K562 (cell line): ENCODE results near the gene SLTM. TPM values are rescaled to one million over a fixed set of nuclear protein-coding genes. Genes with fewer than 3 reads are reported as not detected.
A peak's percentile ranks its signal among the peaks of the same experiment; 100 is the strongest.

Source experiments
- ATAC-seq: fragments of 200-7000 bp; cut with Tn5 transposase; 3 replicates; pipeline ENCODE4 v1.9.1; 2020; ENCODE audit warnings: moderate library complexity
- BruUV-seq: library from RNA; stranded (reverse); fragments of 400-500 nt; replicated peaks from 2 replicates; lab custom pipeline; 2021; lab: Mats Ljungman, UMichigan
- CTCF ChIA-PET: fragments of 300-600 bp; formaldehyde crosslinking; extraction: SDS; loops from one replicate; lab custom pipeline; 2021; ENCODE audit warnings: low intra/inter-chr PET ratio; lab: Yijun Ruan, JAX
- POLR2A ChIA-PET: fragments of 300-600, 350-650 bp; sonication (Branson Sonifier 250); formaldehyde crosslinking; extraction: SDS; loops from one replicate; lab custom pipeline; 2021; ENCODE audit warnings: antibody characterized with exemption, inconsistent platforms; lab: Yijun Ruan, JAX
- DNase-seq, 4 experiments: peaks; one replicate each; pipeline versions ENCODE4 v3.0.0 to v3.0.0-alpha.2; 2011 to 2018; ENCODE audit warnings: low spot score in 3 of 4, mixed read lengths in 3 of 4; ENCODE audit errors: extremely low read depth in 1 of 4
- FAIRE-seq: peaks from 2 replicates; lab custom pipeline; 2011; peaks lifted over from hg19 to GRCh38; lab: Jason Lieb, UNC
- H2AFZ ChIP-seq: 2 replicates; pipeline ENCODE4 v1.6.0; 2011; ENCODE audit warnings: low read depth, low read length, control low read depth, inconsistent platforms
- H3K27ac ChIP-seq: fragments of 200-600 bp; 3 replicates; pipeline ENCODE4 v1.8.0; 2011; ENCODE audit warnings: low read depth, mild to moderate bottlenecking, control low read depth, inconsistent platforms, low read length, moderate library complexity, mixed read lengths; ENCODE audit errors: extremely low read depth
- H3K27me3 ChIP-seq, 2 experiments: fragments of 300-600 bp in 1 of 2; 2 replicates in 1 of 2; 3 replicates in 1 of 2; pipeline versions ENCODE4 v1.6.0 to v1.8.0; 2011; ENCODE audit warnings: inconsistent platforms in 2 of 2, low read length in 2 of 2, mild to moderate bottlenecking in 1 of 2, mixed read lengths in 1 of 2, moderate library complexity in 1 of 2; ENCODE audit not compliant: control insufficient read depth in 2 of 2, insufficient read depth in 2 of 2
- H3K36me3 ChIP-seq: fragments of 300-600 bp; 3 replicates; pipeline ENCODE4 v1.8.0; 2011; ENCODE audit warnings: mild to moderate bottlenecking, low read length, inconsistent platforms; ENCODE audit not compliant: control insufficient read depth, insufficient read depth
- H3K4me1 ChIP-seq, 2 experiments: fragments of 200-600 bp in 1 of 2; replicated peaks in 1 of 2; 2 replicates in 1 of 2; 3 replicates in 1 of 2; pipeline versions ENCODE4 v1.5.1 to v1.8.0; 2011; ENCODE audit warnings: inconsistent platforms in 2 of 2, low read length in 2 of 2, mild to moderate bottlenecking in 1 of 2, mixed read lengths in 1 of 2, moderate library complexity in 1 of 2; ENCODE audit not compliant: control insufficient read depth in 2 of 2, insufficient read depth in 2 of 2
- H3K4me2 ChIP-seq: 2 replicates; pipeline ENCODE4 v1.6.1; 2011; ENCODE audit warnings: low read length, control low read depth, inconsistent platforms, mixed read lengths; ENCODE audit not compliant: insufficient read depth
- H3K4me3 ChIP-seq: fragments of 200-600 bp; sonication (generic), shearing (Covaris generic); 2 replicates; pipeline ENCODE4 v1.5.1; 2016; ENCODE audit warnings: control low read depth, inconsistent platforms
- H3K79me2 ChIP-seq: fragments of 200-600 bp; 3 replicates; pipeline ENCODE4 v1.8.0; 2011; ENCODE audit warnings: low read length, inconsistent platforms; ENCODE audit not compliant: control insufficient read depth, insufficient read depth
- H3K9ac ChIP-seq, 2 experiments: 2 replicates each; pipeline versions ENCODE4 v1.6.0 to v1.6.1; 2011; ENCODE audit warnings: low read depth in 2 of 2, low read length in 2 of 2, control low read depth in 1 of 2, inconsistent platforms in 1 of 2, mild to moderate bottlenecking in 1 of 2, mixed read lengths in 1 of 2; ENCODE audit not compliant: insufficient read depth in 1 of 2
- H3K9me1 ChIP-seq: one replicate; pipeline ENCODE4 v1.6.0; 2011; ENCODE audit warnings: inconsistent platforms, mild to moderate bottlenecking, low read length, moderate library complexity; ENCODE audit not compliant: control insufficient read depth, insufficient read depth
- H3K9me3 ChIP-seq: replicated peaks from 2 replicates; pipeline ENCODE4 v1.5.1; 2011; ENCODE audit warnings: low read depth, low read length, inconsistent platforms; ENCODE audit not compliant: control insufficient read depth, insufficient read depth
- H4K20me1 ChIP-seq: replicated peaks from 2 replicates; pipeline ENCODE4 v1.6.1; 2011; ENCODE audit warnings: low read length, inconsistent platforms, mixed read lengths; ENCODE audit not compliant: control insufficient read depth, insufficient read depth
- ARID1B ChIP-seq: fragments of 450-650 bp; IDR thresholded peaks from 2 replicates; pipeline ENCODE4 v1.6.1; 2016; ENCODE audit warnings: antibody characterized with exemption, mild to moderate bottlenecking, inconsistent platforms
- C11orf30 ChIP-seq: fragments of 450-650 bp; IDR thresholded peaks from 2 replicates; pipeline ENCODE4 v1.6.1; 2016; ENCODE audit warnings: low read depth, mild to moderate bottlenecking
- CBFA2T2 ChIP-seq: fragments of 450-650 bp; conservative IDR thresholded peaks from 2 replicates; pipeline ENCODE4 v1.6.1; 2017; ENCODE audit warnings: mild to moderate bottlenecking
- CBFA2T3 ChIP-seq: fragments of 450-650 bp; IDR thresholded peaks from 2 replicates; pipeline ENCODE4 v1.6.1; 2017
- DPF2 ChIP-seq: fragments of 450-650 bp; IDR thresholded peaks from 2 replicates; pipeline ENCODE4 v1.6.1; 2016
- HMGN3 ChIP-seq: IDR thresholded peaks from 2 replicates; pipeline ENCODE4 v1.6.1; 2011; ENCODE audit warnings: borderline replicate concordance, low read depth, mild to moderate bottlenecking, mixed read lengths, low read length; ENCODE audit not compliant: insufficient read length; ENCODE audit errors: extremely low read depth
- NCOR1 ChIP-seq: fragments of 450-650 bp; IDR thresholded peaks from 2 replicates; pipeline ENCODE4 v1.6.1; 2016; ENCODE audit warnings: mild to moderate bottlenecking, moderate library complexity
- NFXL1 ChIP-seq: fragments of 450-650 bp; formaldehyde crosslinking; IDR thresholded peaks from 2 replicates; pipeline ENCODE4 v1.4.0; 2021; ENCODE audit warnings: mild to moderate bottlenecking
- RAD21 ChIP-seq, 2 experiments: fragments of 250-450 bp in 1 of 2; fragments of 450-650 bp in 1 of 2; sonication (Bioruptor Pico) in 1 of 2; formaldehyde crosslinking in 1 of 2; IDR thresholded peaks in 1 of 2; conservative IDR thresholded peaks in 1 of 2; 2 replicates each; pipeline versions ENCODE4 v1.4.0 to v1.8.0; 2020 to 2022; ENCODE audit warnings: mild to moderate bottlenecking in 2 of 2, moderate library complexity in 1 of 2
- SMARCA4 ChIP-seq: fragments of 450-650 bp; IDR thresholded peaks from 2 replicates; pipeline ENCODE4 v1.6.1; 2016
- TAL1 ChIP-seq: fragments of 450-650 bp; IDR thresholded peaks from 2 replicates; pipeline ENCODE4 v1.6.1; 2016; ENCODE audit warnings: mild to moderate bottlenecking
- TCF3 ChIP-seq: sonication (generic); formaldehyde crosslinking; IDR thresholded peaks from 2 replicates; pipeline ENCODE4 v1.4.0; 2020; ENCODE audit warnings: mild to moderate bottlenecking, missing genetic modification reagents
- TEAD4 ChIP-seq, 2 experiments: sonication (generic) in 1 of 2; formaldehyde crosslinking in 1 of 2; IDR thresholded peaks; 2 replicates each; pipeline versions ENCODE4 v1.6.1 to v1.8.0; 2012 to 2022; ENCODE audit warnings: borderline replicate concordance in 1 of 2, inconsistent platforms in 1 of 2, low read length in 1 of 2, mild to moderate bottlenecking in 1 of 2, missing genetic modification reagents in 1 of 2
- ZEB2 ChIP-seq: fragments of 450-650 bp; IDR thresholded peaks from 2 replicates; pipeline ENCODE4 v1.6.1; 2016
- ZNF212 ChIP-seq: fragments of 450-650 bp; formaldehyde crosslinking; IDR thresholded peaks from 2 replicates; pipeline ENCODE4 v1.4.0; 2020; ENCODE audit warnings: mild to moderate bottlenecking
- ZNF699 ChIP-seq: fragments of 250-450 bp; sonication (Bioruptor Pico); IDR thresholded peaks from 2 replicates; pipeline ENCODE4 v1.8.0; 2021; ENCODE audit warnings: mild to moderate bottlenecking, moderate library complexity; ENCODE audit not compliant: insufficient replicate concordance
- WGBS: fragments of 100-300 bp; shearing (Covaris generic); methylation state at CpG from one replicate; pipeline ENCODE4 v1.1.6; 2016; ENCODE audit warnings: low coverage, mixed read lengths; ENCODE audit not compliant: insufficient coverage; ENCODE audit errors: missing lambda C conversion rate; 5-methylcytosine and 5-hydroxymethylcytosine counted together
- in situ Hi-C: fragments of 300-500 bp; cut with MboI; formaldehyde crosslinking; loops from 4 replicates; pipeline ENCODE4 v1.15.0; 2018; ENCODE audit warnings: inconsistent platforms, mixed read lengths
- intact Hi-C: fragments of 100-400 bp; cut with micrococcal nuclease; formaldehyde crosslinking; loops from 2 replicates; pipeline ENCODE4 v1.14.2; 2022
- polyA plus RNA-seq, 8 experiments: library from polyadenylated mRNA; depleted of rRNA in 4 of 8; stranded (reverse) in 5 of 8; unstranded in 3 of 8; fragments of >200 nt; fragmentation: Nextera tagmentation in 2 of 8; fragmentation: Illumina TruSeq in 1 of 8; extraction: Ambion mirVana in 2 of 8; extraction: Trizol in 1 of 8; gene quantifications; 2 replicates each; pipeline versions ENCODE4 v1.2.1 to v1.2.3, GENCODE V29; 2011 to 2014; ENCODE audit warnings: inconsistent platforms in 1 of 8, missing spikeins in 1 of 8
- total RNA-seq, 7 experiments: library from RNA; depleted of rRNA in 6 of 7; stranded (reverse); fragments of >200 nt in 6 of 7; fragmentation: Illumina TruSeq in 2 of 7; extraction: Trizol in 2 of 7; gene quantifications; 2 replicates each; pipeline versions ENCODE4 v1.2.1 to v1.2.3, GENCODE V29; 2011 to 2021; ENCODE audit warnings: low replicate concordance in 1 of 7
- TF ChIP-seq, protein P1 (sequence below): fragments of 450-650 bp; conservative IDR thresholded peaks from 2 replicates; pipeline ENCODE4 v1.6.1; 2016; ENCODE audit warnings: missing genetic modification characterization, low read depth, mild to moderate bottlenecking, missing compliant biosample characterization, moderate library complexity
- TF ChIP-seq, protein P2 (sequence below): conservative IDR thresholded peaks from 2 replicates; pipeline ENCODE4 v1.6.1; 2011; ENCODE audit warnings: low read depth, mild to moderate bottlenecking, low read length; ENCODE audit not compliant: control insufficient read depth

Gene SLTM
- total and polyA plus RNA-seq, 9 of the 15 experiments (the other 6 are each of a cell fraction or from before 2014, with no cell fraction given), result 39.5 to 163 (median 102) TPM

DNA sequence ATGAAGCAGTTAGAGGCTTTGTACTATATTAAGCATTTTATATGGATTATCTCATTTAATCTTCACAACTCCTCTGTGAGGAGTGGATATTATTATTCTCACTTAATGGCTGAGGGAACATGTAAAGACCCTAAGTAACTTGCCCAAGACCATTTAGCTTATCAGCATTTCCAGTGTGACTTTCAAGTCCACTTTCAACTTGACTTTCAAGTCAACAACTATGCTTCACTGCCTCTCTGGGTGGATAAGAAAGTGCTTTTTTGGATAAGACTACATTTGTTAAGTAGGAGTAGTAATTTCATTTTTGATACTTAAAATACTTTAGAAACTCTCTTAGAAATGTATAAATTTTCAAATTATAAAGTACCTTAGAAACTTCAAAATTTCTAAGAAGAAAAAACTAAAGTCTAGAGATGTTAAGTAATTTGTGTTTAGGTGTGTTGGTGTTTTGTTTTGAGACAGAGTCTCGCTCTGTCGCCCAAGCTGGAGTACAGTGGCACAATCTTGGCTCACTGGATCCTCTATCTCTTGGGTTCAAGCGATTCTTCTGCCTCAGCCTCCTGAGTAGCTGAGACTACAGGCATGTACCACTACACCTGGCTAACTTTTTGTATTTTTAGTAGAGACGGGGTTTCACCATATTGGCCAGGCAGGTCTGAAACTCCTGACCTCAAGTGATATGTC, 90.6 kb downstream of the SLTM start:
- no peaks in the 10 kb centered on the region for H3K9me3 ChIP-seq
- in situ Hi-C loops, result no loop called here
- no peak overlapping the region for H3K4me2 ChIP-seq
- peak in 3 of 4 experiments; percentile 16 to 45 (median 17) for DNase-seq
- no peaks in the 10 kb centered on the region for H3K79me2 ChIP-seq
- H3K4me3 ChIP-seq, result no peak overlapping the region
- ChIA-PET POLR2A (interaction anchor here (0.6 kb wide), 1 partner anchor 84 kb away, joined by 3 read pairs; no protein-coding TSS in a partner anchor), CTCF (no interaction called here)
- H3K36me3 ChIP-seq, result peaks cover 15% of the 10 kb centered on the region; the same call in 2 of the 3 replicates
- ATAC-seq, result peak; percentile 57; the same call in 2 of the 3 replicates
- no peak overlapping the region; a peak in 1 of 4 replicates for H3K9ac ChIP-seq
- intact Hi-C loops, result no loop called here
- no peak overlapping the region for H2AFZ ChIP-seq
- H4K20me1 ChIP-seq, result no peaks in the 10 kb centered on the region
- BruUV-seq, result no TSS peak
- FAIRE-seq, result no peak
- H3K9me1 ChIP-seq, result no peaks in the 10 kb centered on the region
- no peaks in the 10 kb centered on the region for H3K27me3 ChIP-seq
- peak overlapping the region; percentile 44; the same call in 2 of the 3 replicates for H3K27ac ChIP-seq
- peaks cover 0 to 7% of the 10 kb centered on the region in 2 experiments; a peak in 2 of 5 replicates for H3K4me1 ChIP-seq
- WGBS, result 89% methylated on average over 4 of the region's 4 CpGs
- 0 out of 2 replicates have a peak, but pooled peaks have one; percentile 11 for TF ChIP-seq TCF3
- TF ChIP-seq, protein P1, sequence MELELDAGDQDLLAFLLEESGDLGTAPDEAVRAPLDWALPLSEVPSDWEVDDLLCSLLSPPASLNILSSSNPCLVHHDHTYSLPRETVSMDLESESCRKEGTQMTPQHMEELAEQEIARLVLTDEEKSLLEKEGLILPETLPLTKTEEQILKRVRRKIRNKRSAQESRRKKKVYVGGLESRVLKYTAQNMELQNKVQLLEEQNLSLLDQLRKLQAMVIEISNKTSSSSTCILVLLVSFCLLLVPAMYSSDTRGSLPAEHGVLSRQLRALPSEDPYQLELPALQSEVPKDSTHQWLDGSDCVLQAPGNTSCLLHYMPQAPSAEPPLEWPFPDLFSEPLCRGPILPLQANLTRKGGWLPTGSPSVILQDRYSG (tag), result no peak
- no peak for TF ChIP-seq RAD21 (CRISPR knock-in tag; conservative IDR thresholded peaks at IDR 0.05 in 1 of 2, IDR thresholded peaks at IDR 0.05 in 1 of 2)
- TF ChIP-seq ZNF699 (CRISPR knock-in tag), result no peak
- TF ChIP-seq DPF2, result peak; percentile 52
- TF ChIP-seq TEAD4 (IDR thresholded peaks at IDR 0.05; ENCODE audit: low read length), result 0 out of 2 replicates have a peak, but pooled peaks have one; percentile 11
- TF ChIP-seq TEAD4 (CRISPR knock-in tag; IDR thresholded peaks at IDR 0.05; ENCODE audit: borderline replicate concordance), result no peak
- peak; percentile 49 for TF ChIP-seq ARID1B
- no peak for TF ChIP-seq ZNF212 (CRISPR knock-in tag)
- peak; percentile 49; the same call in 1 of the 2 replicates for TF ChIP-seq SMARCA4
- TF ChIP-seq CBFA2T2, result peak; percentile 22; the same call in 1 of the 2 replicates
- TF ChIP-seq ZEB2, result no peak
- peak; percentile 44; the same call in 1 of the 2 replicates for TF ChIP-seq TAL1
- TF ChIP-seq HMGN3, result no peak
- no peak for TF ChIP-seq NCOR1
- TF ChIP-seq, protein P2, sequence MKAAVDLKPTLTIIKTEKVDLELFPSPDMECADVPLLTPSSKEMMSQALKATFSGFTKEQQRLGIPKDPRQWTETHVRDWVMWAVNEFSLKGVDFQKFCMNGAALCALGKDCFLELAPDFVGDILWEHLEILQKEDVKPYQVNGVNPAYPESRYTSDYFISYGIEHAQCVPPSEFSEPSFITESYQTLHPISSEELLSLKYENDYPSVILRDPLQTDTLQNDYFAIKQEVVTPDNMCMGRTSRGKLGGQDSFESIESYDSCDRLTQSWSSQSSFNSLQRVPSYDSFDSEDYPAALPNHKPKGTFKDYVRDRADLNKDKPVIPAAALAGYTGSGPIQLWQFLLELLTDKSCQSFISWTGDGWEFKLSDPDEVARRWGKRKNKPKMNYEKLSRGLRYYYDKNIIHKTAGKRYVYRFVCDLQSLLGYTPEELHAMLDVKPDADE, result no peak
- TF ChIP-seq CBFA2T3, result peak; percentile 62
- TF ChIP-seq C11orf30, result peak; percentile 43; the same call in 1 of the 2 replicates
- no peak for TF ChIP-seq NFXL1 (CRISPR knock-in tag)
